IPS-18c (cell line): Measurements from ENCODE around the gene ADARB2.
A peak's percentile ranks its signal among the peaks of the same experiment; 100 is the strongest.

ENCODE experiments used
- H3K4me3 ChIP-seq: 2 replicates; pipeline ENCODE4 v1.7.0; 2013; ENCODE audit warnings: low read depth, mild to moderate bottlenecking, low read length, moderate library complexity; ENCODE audit not compliant: insufficient read depth
- H3K9me3 ChIP-seq: one replicate; pipeline ENCODE4 v1.6.1; 2013; ENCODE audit warnings: mild to moderate bottlenecking, low read length, moderate library complexity; ENCODE audit not compliant: control insufficient read depth, insufficient read depth

Gene ADARB2

DNA sequence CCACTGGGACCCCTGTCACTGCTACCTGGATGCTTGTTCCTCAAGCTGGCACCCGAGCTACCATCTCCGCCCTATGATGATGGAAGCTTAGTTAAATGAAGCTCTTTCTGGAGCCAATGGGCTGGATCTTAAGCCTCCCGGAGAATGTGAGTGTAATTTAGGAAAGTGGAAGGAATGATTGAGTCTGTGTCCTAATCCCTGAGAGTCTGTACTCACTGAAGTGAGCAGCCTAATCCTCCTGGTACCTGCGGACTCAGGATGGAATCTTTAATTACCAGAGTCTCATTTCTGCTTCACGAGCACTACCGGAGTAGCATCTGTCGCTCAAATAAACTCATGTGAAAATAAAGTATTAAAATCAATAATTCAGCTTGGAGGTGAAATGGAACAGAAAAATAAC lies 425.6 kb downstream of the ADARB2 start:
- Histone ChIP-seq H3K9me3 (no peaks in the 10 kb centered on the region), H3K4me3 (no peak overlapping the region)

GRCh38 chr10:1310271-1310789 lies 427.0 kb downstream of the ADARB2 start:
- H3K9me3 ChIP-seq: no peaks in the 10 kb centered on the region
- no peak overlapping the region for H3K4me3 ChIP-seq

DNA sequence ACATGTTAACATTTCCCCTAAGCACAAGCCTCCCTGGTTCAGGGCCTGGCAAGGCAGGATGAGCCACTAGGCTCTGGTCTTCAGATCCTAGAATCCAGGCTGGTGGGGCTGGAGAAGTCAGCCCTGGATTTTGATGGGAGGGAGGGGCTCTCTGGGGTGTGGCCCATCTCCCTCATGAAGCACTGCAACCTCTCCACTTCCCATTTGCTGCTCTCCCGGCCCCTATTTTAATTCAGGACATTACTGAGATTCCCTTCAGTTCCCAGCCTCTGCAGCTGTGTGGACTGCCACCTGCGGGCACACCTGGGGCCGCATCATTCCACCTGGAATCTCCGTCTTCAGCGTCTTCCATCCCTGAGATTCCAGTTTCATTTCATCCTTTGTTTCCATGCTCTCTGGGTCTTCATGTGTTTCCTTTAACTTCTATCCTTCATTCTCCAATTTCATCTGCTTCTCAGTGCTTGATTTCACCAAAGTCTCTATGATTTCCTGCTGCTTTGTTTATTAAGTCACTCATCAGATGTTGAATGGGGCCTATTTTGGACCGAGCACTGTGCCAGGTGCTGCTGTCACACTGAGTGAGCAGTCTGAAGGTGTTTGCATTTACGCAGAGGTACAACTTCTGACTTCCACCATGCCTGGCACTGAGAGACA lies 427.6 kb downstream of the ADARB2 start:
- Histone ChIP-seq H3K9me3 (no peaks in the 10 kb centered on the region), H3K4me3 (0 out of 2 replicates have a peak overlapping the region, but pooled peaks have one; percentile 31)

GRCh38 chr10:1308962-1309616 lies 428.2 kb downstream of the ADARB2 start:
- no peaks in the 10 kb centered on the region for H3K9me3 ChIP-seq
- H3K4me3 ChIP-seq: no peak overlapping the region

GRCh38 chr10:1308173-1308961 lies 429.0 kb downstream of the ADARB2 start:
- H3K9me3 ChIP-seq: no peaks in the 10 kb centered on the region
- H3K4me3 ChIP-seq: no peak overlapping the region

- H3K4me3 ChIP-seq: no peak overlapping the region
- H3K9me3 ChIP-seq: no peaks in the 10 kb centered on the region
Measured at GRCh38 chr10:1301143-1301542, 436.2 kb downstream of the ADARB2 start.

GRCh38 chr10:1300218-1300617 lies 437.1 kb downstream of the ADARB2 start:
- Histone ChIP-seq H3K9me3 (no peaks in the 10 kb centered on the region), H3K4me3 (no peak overlapping the region)

DNA sequence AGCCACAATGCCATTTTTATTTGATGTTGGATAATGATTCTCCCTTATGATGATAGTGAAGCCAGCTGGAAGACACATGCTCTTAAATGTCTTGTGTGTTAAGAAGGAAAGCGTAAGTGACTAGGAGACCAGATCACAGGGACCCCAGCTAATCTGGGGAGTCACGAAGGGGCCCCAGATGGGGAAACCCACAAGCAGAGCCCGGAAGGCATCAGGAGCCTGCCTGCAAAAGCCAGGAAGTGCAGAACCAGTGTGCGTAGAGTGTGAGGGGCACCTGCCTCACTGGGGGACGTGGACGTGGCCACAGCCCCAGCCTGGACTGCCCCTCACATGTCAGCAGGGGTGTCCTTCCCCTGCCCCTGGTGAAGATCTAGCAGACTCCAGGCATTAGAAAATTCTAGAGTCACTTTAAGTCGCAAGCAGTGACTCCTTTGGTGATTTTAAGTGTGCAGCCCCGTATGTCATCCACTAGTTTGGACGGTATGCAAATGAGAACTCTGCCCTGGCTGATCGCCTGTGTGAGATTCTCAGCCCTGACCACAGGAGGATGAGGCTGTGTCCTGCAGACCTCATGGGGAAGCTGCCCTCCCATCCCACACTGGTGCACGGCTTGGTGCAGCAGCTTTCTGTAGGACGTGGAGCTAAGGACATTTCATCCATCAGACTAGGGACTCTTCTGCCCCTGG lies 438.1 kb downstream of the ADARB2 start:
- Histone ChIP-seq H3K4me3 (no peak overlapping the region), H3K9me3 (no peaks in the 10 kb centered on the region)

DNA sequence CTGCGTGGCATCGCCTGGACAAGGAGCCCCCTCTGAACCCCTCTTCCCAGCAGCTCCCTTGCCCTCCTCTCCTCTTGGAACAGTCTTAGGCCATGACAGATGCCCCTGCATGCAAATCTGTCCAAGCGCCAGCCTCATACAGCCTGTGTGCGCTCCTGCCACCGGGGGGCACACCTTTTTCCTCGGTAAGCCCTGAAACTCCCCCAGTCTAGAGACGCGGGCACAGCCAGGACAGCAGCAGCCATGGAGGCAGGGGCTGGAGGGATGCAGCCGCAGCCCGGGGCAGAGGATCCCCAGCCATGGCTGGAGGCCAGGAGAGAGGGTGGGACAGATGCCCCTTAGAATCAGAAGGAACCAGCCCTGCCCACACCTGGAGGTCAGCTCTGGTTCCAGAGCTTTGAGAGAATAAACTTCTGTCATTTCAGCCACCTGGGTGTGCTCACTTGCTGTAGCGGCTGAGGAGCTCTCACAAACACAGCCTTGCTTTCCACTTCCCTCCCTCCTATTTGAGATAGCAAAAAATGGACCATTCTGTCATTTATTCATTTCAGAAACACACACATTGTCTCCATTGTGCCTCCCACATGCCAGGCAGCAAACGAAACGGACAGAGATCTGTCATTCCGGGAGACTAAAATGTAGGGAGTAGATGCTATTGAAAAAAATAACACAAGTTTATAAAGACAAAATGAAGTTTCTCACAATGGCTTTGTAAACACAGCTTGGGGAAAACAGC lies 439.6 kb downstream of the ADARB2 start:
- no peaks in the 10 kb centered on the region for H3K9me3 ChIP-seq

GRCh38 chr10:1295756-1296480 lies 441.4 kb downstream of the ADARB2 start:
- Histone ChIP-seq H3K4me3 (no peak overlapping the region), H3K9me3 (no peaks in the 10 kb centered on the region)

More for the DNA sequence above, 439.6 kb downstream of the ADARB2 start:
- no peak overlapping the region for H3K4me3 ChIP-seq

- Histone ChIP-seq H3K9me3 (no peaks in the 10 kb centered on the region), H3K4me3 (no peak overlapping the region)
Measured at GRCh38 chr10:1294748-1295147, 442.6 kb downstream of the ADARB2 start.

DNA sequence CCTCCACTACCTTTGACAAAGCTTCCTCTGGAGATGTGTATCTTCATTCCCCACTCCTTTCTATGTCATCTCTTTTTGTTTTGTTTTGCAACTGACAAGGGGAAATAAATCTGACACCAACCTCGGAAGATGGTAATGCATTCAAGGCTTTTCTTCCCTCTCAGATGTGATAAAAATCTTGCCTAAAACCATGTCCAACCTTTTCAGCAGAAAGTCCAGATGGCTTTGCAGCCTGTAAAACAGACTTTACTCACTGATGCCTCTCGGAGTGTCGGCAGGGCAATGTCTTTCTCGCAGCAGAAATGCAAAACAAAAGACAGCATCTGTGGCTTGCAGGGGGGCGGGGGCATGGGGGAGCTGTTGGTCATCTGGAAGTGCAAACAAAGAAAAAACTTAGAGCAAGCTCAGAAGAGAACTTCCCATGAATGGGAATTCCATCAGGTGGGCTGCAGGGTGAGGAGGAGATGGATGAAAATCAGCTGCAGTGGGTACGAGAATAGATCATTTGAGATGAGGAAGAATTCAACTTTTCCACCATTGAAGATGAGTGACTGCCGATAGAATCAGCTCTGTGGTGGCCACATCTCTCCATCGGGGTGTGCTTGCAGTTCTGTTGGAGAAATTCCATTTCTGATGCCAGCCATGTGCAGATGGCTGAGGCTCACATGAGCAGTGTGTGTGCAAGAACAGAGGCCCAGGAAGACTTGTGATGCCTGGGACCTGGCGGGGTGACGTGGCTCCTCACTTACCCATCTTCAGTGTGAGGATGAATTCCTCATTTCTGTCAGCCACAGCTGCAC lies 443.5 kb downstream of the ADARB2 start:
- Histone ChIP-seq H3K9me3 (no peaks in the 10 kb centered on the region), H3K4me3 (no peak overlapping the region)

DNA sequence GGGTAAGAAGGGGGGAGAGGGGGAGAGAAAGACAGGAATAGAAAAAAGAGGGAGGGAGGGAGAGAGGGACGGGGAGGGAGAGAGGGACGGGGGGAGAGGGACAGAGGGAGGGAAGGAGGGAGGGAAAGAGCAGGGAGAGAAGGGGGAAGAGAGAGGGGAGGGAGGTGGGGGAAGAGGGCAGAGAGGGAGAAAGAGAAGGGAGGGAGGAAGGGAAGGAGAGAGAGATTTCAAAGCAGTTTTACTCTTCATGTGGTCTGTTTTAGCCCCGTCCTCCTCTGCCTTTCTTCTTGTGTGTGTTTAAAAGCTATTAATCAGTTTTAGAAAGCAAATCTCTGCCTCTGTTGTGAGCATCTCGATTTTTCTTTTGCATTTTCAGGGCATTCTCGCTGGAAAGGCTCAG lies 444.2 kb downstream of the ADARB2 start:
- H3K4me3 ChIP-seq: no peak overlapping the region
- no peaks in the 10 kb centered on the region for H3K9me3 ChIP-seq

- H3K4me3 ChIP-seq: no peak overlapping the region
- H3K9me3 ChIP-seq: no peaks in the 10 kb centered on the region
Measured at GRCh38 chr10:1292611-1293031, 444.7 kb downstream of the ADARB2 start.

- H3K4me3 ChIP-seq: no peak overlapping the region
Measured at GRCh38 chr10:1291178-1292090, 445.9 kb downstream of the ADARB2 start.

More at GRCh38 chr10:1291178-1292090, 445.9 kb downstream of the ADARB2 start:
- H3K9me3 ChIP-seq: no peaks in the 10 kb centered on the region
